Measurements from ENCODE around the gene IL1RL1.

IL1RL1 gene

DNA sequence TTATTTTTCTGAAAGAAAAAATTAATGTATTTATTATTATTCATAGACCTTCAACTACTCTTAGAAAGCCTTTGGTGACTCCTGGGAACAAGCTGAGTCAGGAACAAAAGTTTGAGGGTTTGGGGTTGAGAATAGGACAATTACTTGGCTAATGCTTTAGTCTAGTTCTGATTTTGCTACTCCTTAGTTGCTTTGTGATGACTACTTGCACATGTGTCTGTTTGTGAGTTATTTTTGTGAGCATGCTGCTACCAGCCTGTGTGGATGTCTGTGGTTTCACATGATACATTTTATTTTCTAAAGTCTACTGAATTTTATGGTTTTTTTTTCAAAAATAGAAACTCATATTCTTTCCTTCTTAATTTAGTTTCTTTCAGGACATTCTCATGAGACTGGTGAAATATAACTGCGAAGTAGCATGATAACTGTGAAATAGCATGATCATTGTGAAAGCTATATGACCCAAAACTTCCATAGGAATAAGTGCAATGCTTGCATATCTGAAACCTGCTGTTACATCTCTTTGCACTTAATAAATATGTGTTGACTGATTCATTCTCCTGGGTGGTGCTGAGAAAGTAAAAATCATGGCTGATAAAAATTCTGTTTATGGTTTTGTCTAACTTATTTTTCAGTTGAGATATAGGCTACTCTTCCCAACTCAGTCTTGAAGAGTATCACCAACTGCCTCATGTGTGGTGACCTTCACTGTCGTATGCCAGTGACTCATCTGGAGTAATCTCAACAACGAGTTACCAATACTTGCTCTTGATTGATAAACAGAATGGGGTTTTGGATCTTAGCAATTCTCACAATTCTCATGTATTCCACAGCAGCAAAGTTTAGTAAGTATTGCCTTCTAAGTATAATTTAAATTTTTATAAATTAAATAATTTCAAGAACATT, 26.4 kb downstream of the IL1RL1 start:
- DNase-seq = no peak

DNA sequence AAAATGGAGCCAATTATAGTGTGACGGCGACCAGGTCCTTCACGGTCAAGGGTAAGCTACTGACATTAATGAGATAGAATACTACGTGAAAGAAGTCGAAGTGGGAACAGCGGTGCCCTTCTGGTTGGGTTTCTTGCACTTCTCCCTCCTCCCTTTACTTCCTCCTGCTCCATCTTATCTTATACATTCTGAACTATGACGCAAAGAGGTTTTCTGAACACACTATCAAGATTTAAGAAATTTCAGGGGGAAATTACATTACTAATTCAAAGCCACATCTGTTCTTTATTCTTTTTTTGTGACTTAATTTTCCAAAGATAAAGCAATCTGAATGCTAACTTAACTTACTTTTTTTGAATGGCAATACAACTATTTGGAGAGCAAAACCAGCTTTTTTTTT, 29.4 kb downstream of the IL1RL1 start:
- DNase-seq = no peak

DNA sequence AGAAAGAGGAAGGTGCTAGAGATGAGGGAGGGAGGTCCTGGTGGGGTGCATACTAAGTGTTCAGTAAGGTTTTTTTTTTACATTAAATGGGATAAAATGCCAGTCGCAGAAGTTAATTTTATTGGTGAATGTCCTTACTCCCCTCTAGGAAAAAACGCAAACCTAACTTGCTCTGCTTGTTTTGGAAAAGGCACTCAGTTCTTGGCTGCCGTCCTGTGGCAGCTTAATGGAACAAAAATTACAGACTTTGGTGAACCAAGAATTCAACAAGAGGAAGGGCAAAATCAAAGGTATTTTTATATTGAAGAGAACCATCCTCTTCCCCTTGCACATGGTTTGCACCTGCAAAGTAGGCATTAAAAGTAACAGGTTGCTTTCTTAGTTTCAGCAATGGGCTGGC, 31.5 kb downstream of the IL1RL1 start:
- no peak for DNase-seq

DNA sequence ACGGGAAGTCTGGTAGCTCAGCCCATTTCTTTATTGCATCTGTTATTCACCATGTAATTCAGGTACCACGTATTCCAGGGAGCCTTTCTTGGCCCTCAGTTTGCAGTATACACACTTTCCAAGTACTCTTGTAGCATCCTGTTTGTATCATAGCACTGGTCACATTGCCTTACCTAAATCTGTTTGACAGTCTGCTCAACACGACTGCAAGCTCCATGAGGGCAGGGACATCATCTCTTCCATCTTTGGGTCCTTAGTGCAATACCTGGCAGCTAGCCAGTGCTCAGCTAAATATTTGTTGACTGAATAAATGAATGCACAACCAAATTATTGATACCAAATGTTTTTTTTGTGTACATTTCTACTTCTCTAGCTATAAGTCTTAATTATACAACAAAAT, 33.0 kb downstream of the IL1RL1 start:
- no peak for DNase-seq

DNA sequence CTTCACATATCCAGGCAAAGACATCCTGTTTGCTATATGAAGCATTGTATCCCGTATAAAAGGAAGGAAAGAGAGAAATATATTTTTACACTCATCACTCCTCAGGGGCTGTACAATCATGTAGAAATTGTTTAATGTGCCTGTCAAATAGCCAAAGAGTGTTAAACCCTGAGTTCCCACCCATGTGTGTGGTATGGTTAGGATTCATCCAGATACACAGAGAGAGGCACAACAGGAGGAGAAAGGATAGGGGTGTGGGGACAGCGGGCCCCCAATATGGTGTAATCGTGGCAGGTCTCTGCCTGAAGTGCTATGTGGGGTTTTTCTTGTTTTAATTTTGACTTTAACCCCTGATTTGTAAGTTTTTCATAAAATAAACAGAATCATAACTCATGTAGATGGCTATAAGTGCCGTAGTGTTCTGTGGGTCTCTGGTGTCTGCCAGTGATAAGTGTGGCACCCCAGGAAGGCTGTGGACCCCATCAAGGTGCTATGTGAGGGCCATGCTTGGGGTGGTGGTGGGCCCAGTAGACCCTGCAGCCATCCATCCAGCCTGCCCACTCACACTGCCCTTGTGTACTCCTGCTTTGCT, 34.1 kb downstream of the IL1RL1 start:
- no peak for DNase-seq

DNA sequence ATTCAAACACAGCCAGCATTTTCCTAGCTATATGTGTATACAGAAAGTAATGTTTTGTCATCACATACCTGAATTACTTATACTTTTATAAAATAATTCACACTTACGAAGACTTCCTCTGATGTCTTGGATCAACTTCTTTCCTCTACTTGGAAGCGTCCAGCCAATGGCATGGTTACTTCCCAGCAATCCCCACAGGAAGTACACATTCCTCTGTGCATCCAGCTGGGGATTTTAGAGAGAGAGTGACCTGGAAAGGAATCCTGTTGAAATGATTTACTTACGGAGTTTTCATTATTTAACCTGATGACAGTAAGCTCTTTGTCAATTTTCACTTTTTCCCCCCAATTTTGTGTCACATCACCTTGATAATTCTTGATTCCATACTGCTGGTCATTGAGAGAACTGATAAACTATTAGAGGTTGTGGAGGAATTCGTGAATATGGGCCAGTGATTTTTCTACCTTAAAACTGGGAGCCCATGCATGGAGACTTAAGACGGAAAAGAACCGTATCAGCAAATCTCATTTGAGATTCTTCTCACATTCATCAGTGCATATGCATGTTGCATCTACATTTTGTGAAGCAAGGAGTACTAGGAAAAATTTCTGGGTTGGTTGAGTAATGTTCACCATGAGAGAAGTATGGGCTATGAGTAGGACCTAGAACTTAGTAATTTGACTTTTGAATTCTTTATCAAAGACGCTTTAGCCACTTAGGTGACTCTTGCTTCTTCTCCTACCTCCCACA, 35.2 kb downstream of the IL1RL1 start:
- no peak for DNase-seq

DNA sequence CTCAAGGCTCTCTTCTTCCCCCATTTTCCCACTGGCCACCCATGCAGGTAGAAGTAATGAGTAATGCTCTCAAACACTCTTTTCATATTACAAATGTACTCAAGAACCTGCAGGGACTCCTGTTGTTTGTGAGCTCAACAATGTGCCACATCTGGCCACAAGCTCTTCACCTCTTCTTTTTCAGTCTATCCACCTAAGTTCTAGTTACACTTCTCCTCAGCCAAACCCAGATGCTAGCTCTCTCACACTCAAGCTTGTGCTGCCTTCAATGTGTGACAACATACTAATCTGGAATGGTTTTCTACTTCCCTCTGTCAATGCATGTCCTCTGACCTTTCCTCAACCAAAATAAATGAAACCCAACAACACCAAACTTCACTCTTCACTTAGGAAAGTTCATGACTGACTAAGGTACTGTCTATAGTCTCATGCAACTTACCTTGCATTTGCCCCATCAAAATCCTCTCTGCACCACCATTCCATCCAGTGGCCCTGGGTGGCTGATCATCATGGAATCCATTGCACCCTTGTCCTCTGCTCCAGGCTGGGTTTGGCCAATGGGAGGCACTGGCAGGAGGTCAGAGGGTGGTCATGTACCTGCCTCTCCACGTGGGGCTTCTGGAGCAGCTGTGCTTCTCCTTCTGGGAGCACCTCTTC, 38.9 kb downstream of the IL1RL1 start:
- no peak for DNase-seq

DNA sequence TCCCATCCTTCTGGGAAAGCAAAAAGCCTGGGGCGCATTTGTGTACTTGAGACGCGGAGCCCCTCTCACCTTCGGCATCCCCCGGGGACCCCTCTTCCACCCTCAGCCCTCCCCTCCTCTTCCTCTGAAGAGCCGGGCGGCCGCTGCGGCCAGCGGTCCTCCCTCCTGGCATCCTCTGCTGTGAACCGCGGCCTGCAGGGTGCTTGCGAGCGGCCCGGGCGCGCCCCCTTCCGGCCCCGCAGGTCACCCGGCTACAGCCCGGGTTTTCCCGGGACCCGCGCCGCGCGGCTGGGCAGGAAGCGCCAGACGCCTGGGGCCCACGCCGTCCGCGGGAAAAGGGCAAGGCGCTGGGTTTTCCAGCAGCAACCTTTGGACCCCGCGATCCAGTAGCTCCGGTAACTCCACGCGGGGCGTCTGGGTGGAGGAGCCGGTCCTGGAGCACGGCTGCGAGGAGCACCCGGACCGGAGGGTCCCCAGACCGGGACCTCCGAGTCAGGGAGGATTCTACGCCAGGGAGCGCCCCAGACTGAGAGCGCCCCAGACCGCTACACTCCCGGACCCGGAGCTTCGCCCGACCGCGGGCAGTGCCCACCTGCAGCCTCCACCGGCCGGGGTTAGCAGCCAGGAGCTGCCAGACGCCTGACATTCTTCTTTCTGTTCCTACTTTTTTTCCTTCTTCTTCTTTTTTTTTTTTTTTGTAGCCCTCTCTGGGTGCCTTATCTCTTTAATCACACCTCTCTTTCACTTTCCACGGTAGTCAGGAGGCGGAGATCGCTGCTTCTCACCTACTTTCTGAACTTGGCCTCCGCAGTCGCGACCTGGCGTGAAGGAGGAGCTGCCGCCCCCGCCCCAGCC, 44.4 kb downstream of the IL1RL1 start, which contains the start of gene IL18R1:
TSS of gene IL18R1 (plus strand) at position 271 of the 855 bp plus-strand sequence. CDS start 6,865 bp downstream, outside the sequence.
- peak; percentile 67 for DNase-seq

DNA sequence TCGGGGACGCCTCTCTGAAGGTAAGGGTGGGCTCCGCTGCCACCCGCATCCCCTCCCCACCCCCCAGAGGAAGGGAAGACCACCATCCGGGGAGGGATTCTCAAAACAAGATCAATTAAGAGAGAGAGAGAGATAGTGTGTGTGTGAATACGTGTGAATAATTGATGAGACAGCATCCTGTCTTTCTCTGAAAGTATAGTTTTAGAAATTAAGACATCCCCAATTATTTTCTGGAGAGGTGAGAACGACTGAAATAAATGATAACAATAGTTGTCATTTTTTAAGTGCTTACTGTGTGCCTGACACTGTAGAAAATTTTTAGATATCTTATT, 45.0 kb downstream of the IL1RL1 start:
- peak; percentile 59 for DNase-seq

DNA sequence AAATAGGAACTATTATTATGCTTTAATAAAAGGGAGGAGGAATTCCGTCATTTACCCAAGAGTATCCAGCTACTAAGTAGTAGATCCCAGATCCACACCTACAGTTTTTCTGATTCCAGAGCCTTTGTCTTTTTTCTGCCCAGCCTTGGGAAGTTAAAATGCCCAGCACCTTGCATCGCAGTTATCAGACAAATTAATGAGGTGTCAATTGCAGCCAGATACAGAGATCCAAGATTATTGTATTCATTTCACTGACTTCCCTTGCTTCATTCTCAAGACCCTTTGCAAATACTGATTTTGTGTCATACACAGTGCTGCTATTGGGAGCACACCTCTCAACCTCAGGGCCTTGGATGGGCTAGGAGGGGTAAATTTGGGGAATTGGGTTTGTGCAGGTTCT, 45.4 kb downstream of the IL1RL1 start:
- no peak for DNase-seq

DNA sequence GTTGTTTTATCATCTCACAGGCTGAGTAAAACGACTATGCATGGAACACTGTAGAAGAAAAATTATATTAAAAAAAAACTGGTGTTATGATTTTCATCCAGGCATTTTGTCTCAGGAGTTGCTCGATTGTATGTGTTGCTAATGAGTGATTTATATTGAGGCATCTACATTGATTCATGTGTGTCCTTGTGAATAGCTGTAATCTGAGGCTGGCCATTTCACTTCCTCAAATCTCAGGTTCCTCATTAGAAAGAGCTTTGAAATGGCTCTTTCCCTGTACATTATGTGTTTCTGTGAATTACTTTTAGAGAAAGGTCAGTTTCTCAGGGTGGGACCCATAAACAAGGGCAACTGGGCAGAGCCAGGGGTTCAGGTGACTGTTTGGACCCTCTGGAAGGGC, 46.6 kb downstream of the IL1RL1 start:
- no peak for DNase-seq

DNA sequence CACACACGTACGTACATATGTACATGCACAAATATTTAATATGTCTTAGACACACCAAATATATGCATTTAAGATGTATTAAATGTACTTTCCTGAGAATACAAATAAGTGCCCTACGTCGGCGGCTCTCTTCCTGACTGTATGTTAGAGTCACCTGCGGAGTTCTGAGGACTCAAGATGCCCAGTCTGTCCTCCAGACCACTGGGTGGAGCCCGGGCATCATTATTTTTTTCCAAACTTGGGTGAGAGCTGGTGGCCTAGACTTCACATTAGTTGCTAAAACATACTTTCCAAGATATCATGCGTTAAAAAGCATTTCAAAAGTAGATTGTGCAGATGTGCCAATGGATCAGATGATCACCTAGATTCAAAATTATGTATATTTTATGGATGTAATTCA, 47.1 kb downstream of the IL1RL1 start:
- peak; percentile 32 for DNase-seq

DNA sequence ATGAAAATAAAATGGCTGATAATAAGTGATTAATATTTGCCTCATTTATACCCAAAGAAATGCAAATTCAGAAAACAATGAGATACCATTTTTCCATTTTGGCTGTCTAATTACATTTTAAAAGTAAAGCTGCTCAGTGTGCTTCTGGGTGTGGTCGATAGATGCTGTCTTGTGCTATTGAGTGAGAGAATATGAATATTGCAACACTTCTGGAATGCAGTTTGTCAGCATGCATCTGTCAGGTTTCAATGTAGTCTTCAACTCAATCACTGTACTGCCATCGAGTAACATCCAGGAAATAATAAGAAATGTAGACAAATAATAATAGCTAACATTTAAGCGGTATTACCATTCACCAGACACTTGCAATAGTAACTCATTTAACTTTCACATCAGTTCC, 48.2 kb downstream of the IL1RL1 start:
- DNase-seq = no peak

DNA sequence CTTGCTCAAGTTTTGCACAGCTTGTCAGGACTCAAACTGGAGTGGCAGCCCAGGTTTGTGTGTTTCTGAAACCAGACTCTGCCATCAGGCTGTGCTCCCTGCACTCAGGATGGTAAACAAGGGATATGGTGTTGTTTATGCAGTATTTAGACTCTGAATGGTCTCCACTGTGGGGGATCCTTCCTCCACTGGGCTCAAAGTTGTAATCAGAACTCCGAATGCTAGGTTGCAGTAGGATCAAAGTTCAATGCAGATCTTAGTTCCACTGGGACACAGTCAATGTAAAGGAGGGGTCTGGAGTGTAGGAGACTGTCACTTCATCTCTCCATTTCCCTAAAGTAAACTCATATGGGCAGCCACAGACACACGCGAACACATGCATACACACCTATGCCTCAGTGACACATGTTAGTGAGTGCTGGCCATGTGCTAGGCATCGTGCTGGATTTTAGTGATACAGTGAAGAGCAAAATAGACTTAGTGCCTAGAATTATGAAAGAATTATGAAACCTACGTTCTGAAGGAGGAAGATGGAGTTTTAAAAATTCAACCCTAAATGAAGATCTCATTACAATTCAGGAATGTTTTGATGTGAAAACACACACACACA, 50.4 kb downstream of the IL1RL1 start:
- DNase-seq = no peak

DNA sequence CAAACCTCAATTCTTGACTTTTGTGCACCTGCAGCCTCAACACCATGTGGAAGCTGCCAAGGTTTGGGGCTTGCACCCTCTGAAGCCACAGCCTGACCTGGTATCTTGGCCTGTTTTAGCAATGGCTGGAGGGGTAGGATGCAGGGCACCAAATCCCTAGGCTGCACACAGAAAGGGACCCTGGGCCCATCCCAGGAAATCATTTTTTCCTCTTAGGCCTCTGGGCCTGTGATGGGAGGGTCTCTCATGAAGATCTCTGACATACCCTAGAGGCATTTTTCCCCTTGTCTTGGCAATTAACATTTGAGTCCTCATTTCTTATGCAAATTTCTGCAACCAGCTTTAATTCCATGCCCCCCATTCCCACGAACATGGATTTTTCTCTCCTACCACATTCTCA, 54.4 kb downstream of the IL1RL1 start:
- DNase-seq = no peak

DNA sequence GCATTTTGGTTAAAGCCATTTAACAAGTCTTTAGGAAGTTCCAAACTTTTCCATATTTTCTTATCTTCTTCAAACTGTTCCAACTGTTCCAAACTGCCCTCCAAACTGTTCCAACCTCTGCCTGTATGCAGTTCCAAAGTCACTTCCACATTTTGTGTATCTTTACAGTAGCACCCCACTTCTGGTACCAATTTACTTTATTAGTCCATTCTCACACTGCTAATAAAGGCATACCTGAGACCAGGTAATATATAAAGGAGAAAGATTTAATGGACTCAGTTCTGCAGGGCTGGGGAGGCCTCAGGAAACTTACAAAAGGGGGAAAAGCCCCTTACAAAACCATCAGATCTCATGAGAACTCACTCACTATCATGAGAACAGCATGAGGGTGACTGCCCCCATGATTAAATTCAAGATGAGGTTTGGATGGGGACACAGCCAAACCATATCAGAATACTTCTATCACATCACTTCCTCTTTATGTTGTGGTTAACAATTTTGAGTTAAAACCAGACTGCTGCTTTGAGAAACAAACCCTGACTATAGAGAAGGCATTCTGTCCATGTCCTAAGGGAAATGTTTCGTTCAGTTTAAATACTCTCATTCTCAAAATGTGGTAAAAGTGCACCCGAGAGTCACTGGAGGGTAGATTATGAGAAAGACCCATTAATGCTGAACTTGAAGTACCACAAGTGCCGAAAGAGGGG, 55.2 kb downstream of the IL1RL1 start:
- DNase-seq = peak; percentile 33

DNA sequence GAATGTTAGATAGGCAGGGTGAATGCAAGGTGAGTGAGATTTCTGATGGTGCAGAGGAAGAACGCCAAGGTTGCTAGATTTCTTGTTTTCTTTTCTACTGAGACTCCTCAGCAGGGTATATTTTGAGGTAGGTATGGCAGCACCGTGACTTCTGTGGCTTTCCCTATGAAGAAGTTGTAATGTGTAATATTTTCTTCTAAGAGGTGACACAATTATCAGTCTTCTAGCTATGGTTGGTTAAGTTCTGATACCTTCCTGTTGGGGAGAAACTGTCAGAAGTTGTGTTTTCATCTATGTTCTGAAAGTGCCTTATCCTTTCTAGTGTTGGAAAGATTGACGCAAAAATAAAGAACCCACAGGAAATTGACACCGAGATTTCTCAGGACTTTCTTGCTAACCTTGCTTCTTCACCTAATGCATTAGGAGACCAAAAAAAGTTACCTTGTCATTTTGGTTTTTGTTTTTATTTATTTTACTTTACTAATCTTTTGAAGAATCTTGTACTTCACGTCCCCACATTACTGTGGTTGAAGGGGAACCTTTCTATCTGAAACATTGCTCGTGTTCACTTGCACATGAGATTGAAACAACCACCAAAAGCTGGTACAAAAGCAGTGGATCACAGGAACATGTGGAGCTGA, 56.1 kb downstream of the IL1RL1 start:
- peak; percentile 50 for DNase-seq

DNA sequence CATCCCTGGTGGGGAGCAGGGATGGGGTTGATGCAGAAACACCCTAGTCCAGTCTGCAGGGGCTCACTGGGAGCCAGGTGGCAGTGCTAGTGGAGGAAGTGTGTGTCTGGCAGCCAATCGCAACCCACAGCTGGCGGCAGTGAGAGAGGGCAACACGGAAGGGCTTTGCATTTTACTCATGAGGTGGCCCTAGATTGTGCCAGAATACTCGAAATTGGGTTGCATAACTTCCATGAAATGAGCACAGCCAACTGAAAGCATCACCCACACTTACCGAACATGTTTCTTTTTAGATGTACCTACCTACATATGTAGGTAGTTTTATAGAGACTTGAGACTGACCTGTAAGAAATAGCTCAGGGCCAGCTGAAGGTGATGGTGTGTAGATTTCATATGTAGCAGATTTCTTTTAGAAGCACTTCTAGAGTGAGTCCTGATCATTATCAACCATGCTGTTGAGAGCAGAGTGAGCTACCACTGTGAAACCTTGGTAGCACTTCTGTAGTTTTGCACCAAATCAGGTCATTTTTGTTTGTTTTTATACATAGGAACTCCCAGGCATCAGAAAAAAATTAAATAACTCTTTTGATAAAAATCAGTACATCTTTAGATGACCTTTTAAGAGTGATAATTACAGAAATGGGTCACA, 57.2 kb downstream of the IL1RL1 start:
- DNase-seq = no peak

DNA sequence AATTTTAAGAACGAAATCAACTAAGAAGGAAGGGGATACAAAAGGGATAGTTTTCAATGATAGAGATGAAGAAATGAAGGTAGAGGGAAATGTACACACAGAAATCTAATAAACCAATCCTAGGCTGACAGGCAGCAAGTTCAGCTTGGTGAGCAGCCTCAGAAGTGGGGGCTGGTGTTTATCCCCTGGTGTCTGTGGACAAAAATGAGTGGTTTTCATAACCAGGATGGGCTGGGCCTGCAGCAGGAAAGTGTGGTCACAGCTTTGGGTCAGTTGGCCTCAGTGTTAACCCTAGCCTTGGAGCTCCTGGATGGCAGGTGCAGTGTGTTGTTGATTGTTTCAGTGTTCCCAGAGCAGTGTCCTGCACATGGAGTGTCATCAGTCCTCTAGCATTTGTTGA, 58.5 kb downstream of the IL1RL1 start:
- no peak for DNase-seq

DNA sequence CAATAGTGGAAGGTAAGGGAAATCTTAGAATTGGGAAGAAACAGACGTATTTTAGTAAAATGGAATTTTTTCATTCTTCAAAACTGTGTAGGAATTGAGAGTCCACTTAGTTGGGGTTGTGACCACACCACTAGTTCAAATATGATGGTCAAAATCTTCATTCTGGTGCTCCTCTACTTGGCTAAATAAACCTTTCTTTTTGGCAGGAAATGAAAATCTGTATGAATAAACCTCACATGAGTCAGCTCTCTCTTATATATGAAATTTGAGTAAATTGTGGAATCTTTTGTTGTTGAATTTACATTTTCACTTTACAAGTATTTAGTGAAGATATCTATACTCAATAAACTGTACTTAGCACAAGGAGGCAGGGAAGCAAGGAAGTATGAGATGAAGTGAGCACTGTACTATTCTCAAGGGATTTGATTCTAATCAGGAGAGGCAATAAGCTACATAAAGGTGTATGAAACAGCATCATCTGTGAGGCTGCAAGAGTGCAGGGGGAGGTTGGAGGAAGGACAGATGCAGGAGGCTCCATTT, 64.8 kb downstream of the IL1RL1 start:
- DNase-seq = no peak
